Mammary epithelial cell (primary cell): ENCODE results near the gene FSTL4.

Experiments used
- CTCF ChIP-seq, 2 donors: IDR thresholded peaks in 1 of 2; conservative IDR thresholded peaks in 1 of 2; 2 replicates each; pipeline ENCODE4 v1.5.1; 2011 to 2012; ENCODE audit warnings: inconsistent platforms in 2 of 2, low read length in 2 of 2, mild to moderate bottlenecking in 2 of 2, control low read depth in 1 of 2, low read depth in 1 of 2; ENCODE audit not compliant: insufficient read depth in 1 of 2; ENCODE audit errors: extremely low read depth in 1 of 2
- EZH2 ChIP-seq: IDR thresholded peaks from 2 replicates; pipeline ENCODE4 v1.6.1; 2012; ENCODE audit warnings: low read length, inconsistent platforms, borderline replicate concordance

GRCh38 chr5:133613743-133614142, 1.4 kb upstream of the FSTL4 start:
- no peak for TF ChIP-seq CTCF (conservative IDR thresholded peaks at IDR 0.05 in 1 of 2, IDR thresholded peaks at IDR 0.05 in 1 of 2; ENCODE audit: extremely low read depth in 1 of 2, insufficient read depth in 1 of 2, low read depth in 1 of 2, low read length in 2 of 2)
- no peak for TF ChIP-seq EZH2
